ENCODE data around the gene LRRC59. TPM values are rescaled to one million over a fixed set of nuclear protein-coding genes. Genes with fewer than 3 reads are reported as not detected.

Gene LRRC59
- total RNA-seq, 4 donors from 2014 or later: 45.0 to 96.9 (median 64.4) TPM

DNA sequence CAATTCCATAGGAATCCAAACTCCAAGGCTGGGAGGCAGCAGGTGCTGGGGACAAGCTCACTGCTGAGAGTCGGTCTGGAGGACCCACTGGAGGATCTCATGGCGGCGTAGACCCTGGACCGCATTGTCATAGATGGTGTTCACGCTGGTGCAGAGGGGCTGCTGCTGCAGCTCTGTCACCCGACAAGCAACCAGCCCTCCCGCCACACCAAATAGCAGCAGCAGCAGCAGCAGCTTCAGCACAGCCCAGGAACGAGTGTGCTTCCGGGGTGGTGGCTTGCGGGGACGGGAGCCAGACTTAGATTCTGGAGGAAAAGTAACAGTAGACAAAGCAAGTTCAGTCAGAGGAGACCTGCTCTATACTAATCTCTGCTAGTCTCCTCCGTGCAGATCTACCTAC, 14.4 kb downstream of the LRRC59 start:
- Histone ChIP-seq H3K27me3 (no peaks in the 10 kb centered on the region), H3K36me3 (peaks cover 0 to 67% (median 35%) of the 10 kb centered on the region in 4 donors), H3K4me1 (no peaks in the 10 kb centered on the region), H3K4me3 (no peak overlapping the region), H3K27ac (no peak overlapping the region), H3K9me3 (no peaks in the 10 kb centered on the region)
- DNase-seq: no peak
- in situ Hi-C loops (cut with MboI; ENCODE audit: low pct_ligation_motif_present in 1 of 4, low pct_unique_long_range_greater_than_20kb in 1 of 4, low sequenced_read_pairs in 3 of 4): no loop called here
- 92 to 100% methylated on average over 1 to 12 of the region's 12 CpGs for WGBS, 2 donors (ENCODE audit: low coverage in 1 of 2)
- intact Hi-C loops (cut with DNase I; ENCODE audit: low total_unique reads): no loop called here
- no peak for TF ChIP-seq POLR2AphosphoS5 (IDR thresholded peaks at IDR 0.05)
- no peak for TF ChIP-seq CTCF (IDR thresholded peaks at IDR 0.05)
- no peak for TF ChIP-seq EP300 (IDR thresholded peaks at IDR 0.05; ENCODE audit: low read depth)
- TF ChIP-seq POLR2A (IDR thresholded peaks at IDR 0.05): no peak

DNA sequence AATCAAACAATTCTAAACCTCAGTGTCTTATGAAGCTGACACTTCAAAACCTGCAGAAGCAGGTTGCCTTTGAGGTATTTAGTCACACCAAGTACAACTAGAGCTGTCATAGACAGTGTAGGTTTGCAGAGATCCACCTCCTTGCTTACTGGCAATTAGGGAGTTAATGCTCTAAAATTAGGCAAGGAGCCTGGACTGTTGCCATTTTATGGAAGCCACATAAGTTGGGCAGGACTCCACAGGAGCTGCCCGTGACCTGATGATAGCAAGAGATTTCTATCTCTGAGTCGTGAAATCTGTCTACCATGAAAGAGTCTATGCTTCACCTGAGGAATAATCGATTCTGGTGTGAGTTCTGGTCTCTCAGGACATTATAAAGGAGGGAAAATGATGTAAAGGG, 15.4 kb downstream of the LRRC59 start:
- 41 to 60% methylated on average over 3 of the region's 3 CpGs for WGBS, 2 donors (ENCODE audit: low coverage in 1 of 2)
- no peak for DNase-seq
- Histone ChIP-seq H3K36me3 (peaks cover 0 to 57% (median 30%) of the 10 kb centered on the region in 4 donors), H3K27ac (no peak overlapping the region), H3K9me3 (no peaks in the 10 kb centered on the region), H3K4me1 (no peaks in the 10 kb centered on the region), H3K27me3 (no peaks in the 10 kb centered on the region), H3K4me3 (no peak overlapping the region)
- TF ChIP-seq POLR2AphosphoS5 (IDR thresholded peaks at IDR 0.05) (no peak), CTCF (IDR thresholded peaks at IDR 0.05) (no peak), POLR2A (IDR thresholded peaks at IDR 0.05) (no peak), EP300 (IDR thresholded peaks at IDR 0.05; ENCODE audit: low read depth) (no peak)
- intact Hi-C loops (cut with DNase I; ENCODE audit: low total_unique reads) (no loop called here), in situ Hi-C loops (cut with MboI; ENCODE audit: low pct_ligation_motif_present in 1 of 4, low pct_unique_long_range_greater_than_20kb in 1 of 4, low sequenced_read_pairs in 3 of 4) (no loop called here)

DNA sequence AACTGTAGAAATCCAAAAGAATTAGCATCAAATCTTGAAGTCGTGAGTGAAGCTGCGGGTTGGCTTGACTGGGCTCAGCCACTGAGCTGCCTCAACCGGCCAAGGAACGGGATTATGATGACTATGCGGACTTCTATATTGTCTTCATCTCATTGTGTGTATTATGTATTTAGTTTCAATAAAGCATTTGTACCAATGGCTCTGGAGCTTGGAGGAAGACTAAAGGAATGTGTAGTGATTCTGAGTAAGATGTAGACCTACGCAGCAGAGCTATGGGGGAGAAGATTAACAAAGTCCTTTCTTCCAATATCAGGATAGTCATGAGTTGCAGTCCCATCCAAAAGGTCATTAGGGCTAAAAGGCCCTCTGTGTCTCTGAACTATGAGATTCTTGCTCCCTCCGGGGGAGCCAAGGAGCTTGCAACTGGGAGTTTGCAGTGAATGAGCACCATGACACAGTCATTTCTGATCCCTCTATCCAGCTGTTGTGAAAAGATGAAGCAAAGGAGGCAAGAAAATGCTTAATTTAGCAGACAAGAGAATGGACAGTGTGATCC, 16.0 kb downstream of the LRRC59 start:
- Histone ChIP-seq H3K9me3 (no peaks in the 10 kb centered on the region), H3K27me3 (no peaks in the 10 kb centered on the region), H3K4me1 (no peaks in the 10 kb centered on the region), H3K36me3 (peaks cover 0 to 51% (median 27%) of the 10 kb centered on the region in 4 donors), H3K4me3 (no peak overlapping the region), H3K27ac (no peak overlapping the region)
- in situ Hi-C loops (cut with MboI; ENCODE audit: low pct_ligation_motif_present in 1 of 4, low pct_unique_long_range_greater_than_20kb in 1 of 4, low sequenced_read_pairs in 3 of 4) (no loop called here), intact Hi-C loops (cut with DNase I; ENCODE audit: low total_unique reads) (no loop called here)
- TF ChIP-seq POLR2A (IDR thresholded peaks at IDR 0.05) (no peak), EP300 (IDR thresholded peaks at IDR 0.05; ENCODE audit: low read depth) (no peak), CTCF (IDR thresholded peaks at IDR 0.05) (no peak), POLR2AphosphoS5 (IDR thresholded peaks at IDR 0.05) (no peak)
- DNase-seq: no peak
- 82 to 93% methylated on average over 5 to 7 of the region's 7 CpGs for WGBS, 2 donors (ENCODE audit: low coverage in 1 of 2)

DNA sequence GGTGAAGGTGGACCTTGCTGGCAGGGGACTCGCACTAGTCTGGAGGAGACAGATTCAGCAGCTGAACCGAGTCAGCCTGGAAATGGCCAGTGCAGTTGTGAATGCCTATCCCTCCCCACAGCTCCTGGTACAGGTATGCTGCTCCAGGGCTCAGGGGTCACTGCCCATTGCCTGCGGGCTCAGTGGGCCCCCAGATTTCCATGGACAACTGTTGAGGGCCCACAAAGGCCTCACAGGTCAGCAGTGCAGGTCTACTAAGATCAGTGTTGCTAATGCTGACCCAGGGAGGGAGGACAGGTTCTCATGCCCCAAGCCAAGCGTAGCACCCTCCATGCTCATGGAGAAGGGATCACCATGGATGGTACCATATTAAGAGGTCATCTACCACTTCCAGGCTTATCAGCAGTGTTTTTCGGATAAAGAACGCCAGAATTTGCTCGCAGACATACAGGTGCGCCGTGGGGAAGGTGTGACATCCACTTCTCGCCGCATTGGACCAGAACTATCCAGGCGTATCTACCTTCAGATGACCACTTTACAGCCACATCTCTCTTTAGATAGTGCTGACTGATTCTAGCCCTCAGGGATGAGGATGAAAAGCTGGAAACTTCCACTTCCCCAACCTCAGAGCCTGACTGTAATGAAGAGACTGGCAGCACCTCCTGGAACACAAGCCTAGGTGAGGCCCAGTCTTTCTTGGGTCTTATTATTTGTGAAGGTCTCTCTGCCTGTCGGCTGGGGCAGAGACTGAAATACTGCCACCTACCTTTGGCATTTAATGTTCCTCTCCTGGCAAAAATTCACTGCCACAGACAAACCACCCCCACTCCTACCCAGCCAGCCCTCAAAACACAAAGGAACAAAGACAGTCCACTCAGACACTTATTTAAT, 16.7 kb downstream of the LRRC59 start:
- no peak overlapping the region for H3K27ac ChIP-seq
- TF ChIP-seq POLR2AphosphoS5 (IDR thresholded peaks at IDR 0.05): no peak
- TF ChIP-seq POLR2A (IDR thresholded peaks at IDR 0.05): no peak
- TF ChIP-seq CTCF (IDR thresholded peaks at IDR 0.05): no peak
- no peak for TF ChIP-seq EP300 (IDR thresholded peaks at IDR 0.05; ENCODE audit: low read depth)
- intact Hi-C loops (cut with DNase I; ENCODE audit: low total_unique reads): no loop called here
- in situ Hi-C loops (cut with MboI; ENCODE audit: low pct_ligation_motif_present in 1 of 4, low pct_unique_long_range_greater_than_20kb in 1 of 4, low sequenced_read_pairs in 3 of 4): no loop called here
- no peak for DNase-seq
- peaks cover 0 to 45% (median 24%) of the 10 kb centered on the region in 4 donors for H3K36me3 ChIP-seq
- WGBS, 2 donors (ENCODE audit: low coverage in 1 of 2): 88% methylated on average over 13 of the region's 13 CpGs; no CpG with 5 or more reads in 1 of the 2 donors
- H3K9me3 ChIP-seq: no peaks in the 10 kb centered on the region
- no peak overlapping the region for H3K4me3 ChIP-seq
- H3K27me3 ChIP-seq: no peaks in the 10 kb centered on the region
- H3K4me1 ChIP-seq: peaks cover 0 to 2% (median 0%) of the 10 kb centered on the region in 4 donors

Measured in transverse colon (tissue), 4 donors.